GOT3 (cell line): ENCODE data around the gene KRTAP23-1.
A peak's percentile ranks its signal among the peaks of the same experiment; 100 is the strongest.

Source experiments
- DNase-seq: peaks from one replicate; lab custom pipeline; 2025; ENCODE audit warnings: mixed read lengths; lab: John Stamatoyannopoulos, UW

The KRTAP23-1 gene

GRCh38 chr21:30348506-30348905 is at the start of gene KRTAP23-1:
Gene KRTAP23-1 (minus strand): TSS chr21:30348606. CDS start chr21:30348606, 0 bp downstream.
- DNase-seq: no peak

- DNase-seq: no peak
Observed at GRCh38 chr21:30395731-30396130, 47.3 kb upstream of the KRTAP23-1 start, which contains the start of gene KRTAP13-1. Gene KRTAP13-1 (plus strand): TSS chr21:30396031. CDS start chr21:30396087, 56 bp downstream.

GRCh38 chr21:30391492-30392025 is 43.2 kb upstream of the KRTAP23-1 start:
- DNase-seq: no peak

GRCh38 chr21:30382201-30382600 is 33.8 kb upstream of the KRTAP23-1 start:
- no peak for DNase-seq

GRCh38 chr21:30372139-30372770 is 23.8 kb upstream of the KRTAP23-1 start, which contains the start of gene KRTAP13-2:
Gene KRTAP13-2 (minus strand): TSS chr21:30372271. CDS start chr21:30372213, 58 bp downstream.
- DNase-seq: no peak

GRCh38 chr21:30355906-30356305 is 7.5 kb upstream of the KRTAP23-1 start:
- DNase-seq: no peak

GRCh38 chr21:30354308-30355005 is 6.1 kb upstream of the KRTAP23-1 start:
- DNase-seq: no peak

- no peak for DNase-seq
Observed at GRCh38 chr21:30351534-30351933, 3.1 kb upstream of the KRTAP23-1 start.

- DNase-seq: no peak
Observed at GRCh38 chr21:30349572-30349971, 1.2 kb upstream of the KRTAP23-1 start.

- DNase-seq: no peak
Observed at GRCh38 chr21:30345014-30345413, 3.4 kb downstream of the KRTAP23-1 start.

GRCh38 chr21:30340714-30341573 is 7.5 kb downstream of the KRTAP23-1 start:
- DNase-seq: peak; percentile 0

GRCh38 chr21:30338717-30339116 is 9.7 kb downstream of the KRTAP23-1 start:
- no peak for DNase-seq

GRCh38 chr21:30337772-30338171 is 10.6 kb downstream of the KRTAP23-1 start:
- DNase-seq: no peak

GRCh38 chr21:30337276-30337744 is 11.1 kb downstream of the KRTAP23-1 start, which contains the start of gene KRTAP27-1:
Gene KRTAP27-1 (minus strand): TSS chr21:30337694. CDS start chr21:30337668, 26 bp downstream.
- no peak for DNase-seq

GRCh38 chr21:30336596-30336995 is 11.8 kb downstream of the KRTAP23-1 start:
- no peak for DNase-seq

GRCh38 chr21:30333736-30334135 is 14.7 kb downstream of the KRTAP23-1 start:
- DNase-seq: no peak

GRCh38 chr21:30332681-30333080 is 15.7 kb downstream of the KRTAP23-1 start:
- no peak for DNase-seq

- DNase-seq: no peak
Observed at GRCh38 chr21:30329203-30329875, 19.1 kb downstream of the KRTAP23-1 start.

- DNase-seq: no peak
Observed at GRCh38 chr21:30326390-30326789, 22.0 kb downstream of the KRTAP23-1 start.

GRCh38 chr21:30320215-30320614 is 28.2 kb downstream of the KRTAP23-1 start, which contains the start of gene KRTAP26-1:
Gene KRTAP26-1 (minus strand): TSS chr21:30320315. CDS start chr21:30320035, 280 bp downstream.
- no peak for DNase-seq

GRCh38 chr21:30315701-30316100 is 32.7 kb downstream of the KRTAP23-1 start:
- DNase-seq: no peak
